Pancreas (tissue), 10 donors: ENCODE results near the gene LUC7L3. TPM values are rescaled to one million over a fixed set of nuclear protein-coding genes. Genes with fewer than 3 reads are reported as not detected.

Experiments
- ATAC-seq, 4 donors: fragments of 200-7000 bp; cut with Tn5 transposase; one replicate each; pipeline versions ENCODE4 v1.8.0 to v1.9.1; 2020; ENCODE audit warnings: mild to moderate bottlenecking in 4 of 4, moderate library complexity in 4 of 4
- DNase-seq, 6 donors: peaks; one replicate each; pipeline ENCODE4 v3.0.0-alpha.2; 2020
- FAIRE-seq: peaks from 2 replicates; lab custom pipeline; 2012; peaks lifted over from hg19 to GRCh38; lab: Jason Lieb, UNC
- H3K27ac ChIP-seq, 4 donors: fragments of 200-600 bp; sonication (generic); 1 replicate in 3 of 4; 2 replicates in 1 of 4; pipeline versions ENCODE4 v1.5.0 to v1.8.0; 2020
- H3K27me3 ChIP-seq, 4 donors: fragments of 200-600 bp; one replicate each; pipeline ENCODE4 v1.8.0; 2021
- H3K36me3 ChIP-seq, 3 donors: fragments of 200-600 bp; sonication (generic) in 1 of 3; one replicate each; pipeline versions ENCODE4 v1.5.0 to v1.8.0; 2020 to 2021
- H3K4me1 ChIP-seq, 3 donors: fragments of 200-600 bp; one replicate each; pipeline ENCODE4 v1.8.0; 2021
- H3K4me3 ChIP-seq, 4 donors: fragments of 200-600 bp; sonication (generic) in 2 of 4; one replicate each; pipeline versions ENCODE4 v1.5.0 to v1.8.0; 2020 to 2021
- H3K9me3 ChIP-seq, 4 donors: fragments of 200-600 bp; one replicate each; pipeline ENCODE4 v1.8.0; 2021
- CTCF ChIP-seq, 4 donors: fragments of 200-600 bp; sonication (generic) in 3 of 4; IDR thresholded peaks; one replicate each; pipeline versions ENCODE4 v1.5.0 to v1.8.0; 2021; ENCODE audit warnings: antibody characterized with exemption in 4 of 4
- WGBS, 2 donors: extraction: QIAGEN DNeasy Blood & Tissue Kit; methylation state at CpG; one replicate each; pipeline ENCODE4 v1.1.7; 2013; 5-methylcytosine and 5-hydroxymethylcytosine counted together
- intact Hi-C, 3 donors: fragments of 100-400 bp; cut with DNase I; formaldehyde crosslinking; loops; one replicate each; pipeline versions ENCODE4 v1.11.1 to v1.14.2; 2022
- polyA plus RNA-seq, 2 donors: library from polyadenylated mRNA; stranded (reverse); fragments of 200-250 nt; gene quantifications; one replicate each; pipeline ENCODE4 v1.2.3, GENCODE V29; 2013
- total RNA-seq, 6 donors: library from RNA; stranded (reverse); fragmentation: NEBNext Ultra II Directional in 4 of 6; extraction: Animal tissue kit (Norgen Biotek cat#: 25700) in 4 of 6; gene quantifications; one replicate each; pipeline versions ENCODE4 v1.2.1 to v1.2.4, GENCODE V29; 2021 to 2023
- donor health status: healthy with polysubstance abuse.
- donor health status: DM: no; HTN: no; CAD: no; lungs with moderate emphysema.
- donor health status: DM: no; HTN: no; CAD: no.
- donor health status: control.
- donor health status: control.
- donor health status: Bipolar disorder and iron deficiency.
- donor health status: DM: yes; HTN: yes; CAD: no.
- donor health status: DM: no; HTN: no; CAD: no.
- donor health status: DM: no; HTN: no; CAD: no.
- donor health status: DM: yes; HTN: yes; CAD: no.

LUC7L3 gene
- total and polyA plus RNA-seq, 8 donors: 42.7 to 210 (median 63.4) TPM

GRCh38 chr17:50697663-50698272 lies 21.6 kb upstream of the LUC7L3 start:
- WGBS, 2 donors: 31 to 33% methylated on average over 3 of the region's 3 CpGs
- no peaks in the 10 kb centered on the region for H3K9me3 ChIP-seq
- intact Hi-C loops: loop anchor here in 2 of 3 donors (5.0 kb wide), 2 partner anchors 150 to 215 kb away; partner anchors contain the start of gene SPATA20 (in 1 of the 2)
- DNase-seq: no peak
- H3K4me3 ChIP-seq: no peak overlapping the region
- peaks cover 5 to 50% (median 13%) of the 10 kb centered on the region in 3 donors for H3K36me3 ChIP-seq
- H3K27me3 ChIP-seq: no peaks in the 10 kb centered on the region
- FAIRE-seq: no peak
- TF ChIP-seq CTCF (IDR thresholded peaks at IDR 0.05): no peak
- ATAC-seq: no peak
- peaks cover 23 to 32% (median 31%) of the 10 kb centered on the region in 3 donors for H3K4me1 ChIP-seq
- H3K27ac ChIP-seq: peak overlapping the region in 3 of 4 donors; percentile 30 to 90 (median 70)

GRCh38 chr17:50699410-50699809 lies 20.0 kb upstream of the LUC7L3 start:
- DNase-seq (no peak), FAIRE-seq (no peak), ATAC-seq (no peak)
- TF ChIP-seq CTCF (IDR thresholded peaks at IDR 0.05): no peak
- intact Hi-C loops: loop anchor here in 2 of 3 donors (5.0 kb wide), 2 partner anchors 152 to 217 kb away; partner anchors contain the start of gene SPATA20 (in 1 of the 2)
- WGBS, 2 donors: 85 to 91% methylated on average over 7 of the region's 7 CpGs
- peaks cover 5 to 50% (median 13%) of the 10 kb centered on the region in 3 donors for H3K36me3 ChIP-seq
- no peaks in the 10 kb centered on the region for H3K27me3 ChIP-seq
- H3K4me3 ChIP-seq: no peak overlapping the region
- H3K27ac ChIP-seq: no peak overlapping the region
- H3K9me3 ChIP-seq: no peaks in the 10 kb centered on the region
- H3K4me1 ChIP-seq: peaks cover 10 to 30% (median 29%) of the 10 kb centered on the region in 3 donors

- Histone ChIP-seq H3K4me1 (peaks cover 3 to 22% (median 13%) of the 10 kb centered on the region in 3 donors), H3K27me3 (no peaks in the 10 kb centered on the region), H3K27ac (peak overlapping the region in 1 of 4 donors; percentile 35), H3K36me3 (peaks cover 0 to 22% (median 5%) of the 10 kb centered on the region in 3 donors), H3K9me3 (no peaks in the 10 kb centered on the region), H3K4me3 (no peak overlapping the region)
- no peak for DNase-seq
- 53 to 66% methylated on average over 3 of the region's 3 CpGs for WGBS, 2 donors
- FAIRE-seq: no peak
- ATAC-seq: no peak
- intact Hi-C loops: no loop called here
- no peak for TF ChIP-seq CTCF (IDR thresholded peaks at IDR 0.05)
Measured at GRCh38 chr17:50703162-50703561, 16.2 kb upstream of the LUC7L3 start.

- Histone ChIP-seq H3K27me3 (no peaks in the 10 kb centered on the region), H3K9me3 (no peaks in the 10 kb centered on the region), H3K27ac (peak within 1 kb of the TSS; percentile 72 to 98 (median 92)), H3K4me3 (peak within 1 kb of the TSS; percentile 59 to 64 (median 61)), H3K36me3 (no peaks in the 10 kb centered on the region), H3K4me1 (peaks cover 15 to 38% (median 24%) of the 10 kb centered on the region in 3 donors)
- no peak for TF ChIP-seq CTCF (IDR thresholded peaks at IDR 0.05)
- intact Hi-C loops: no loop called here
- DNase-seq (peak; percentile 87 to 96 (median 91)), ATAC-seq (peak; percentile 85 to 90 (median 89)), FAIRE-seq (no peak)
- WGBS, 2 donors: 0% methylated on average over 58 to 74 of the region's 74 CpGs
Measured at GRCh38 chr17:50707289-50708049, 11.9 kb upstream of the LUC7L3 start, which contains the start of gene ANKRD40. Gene ANKRD40 (minus strand): TSS chr17:50707914. CDS start chr17:50707654, 260 bp downstream.
